Measurements from ENCODE around the gene PDLIM1.

PDLIM1 gene

DNA sequence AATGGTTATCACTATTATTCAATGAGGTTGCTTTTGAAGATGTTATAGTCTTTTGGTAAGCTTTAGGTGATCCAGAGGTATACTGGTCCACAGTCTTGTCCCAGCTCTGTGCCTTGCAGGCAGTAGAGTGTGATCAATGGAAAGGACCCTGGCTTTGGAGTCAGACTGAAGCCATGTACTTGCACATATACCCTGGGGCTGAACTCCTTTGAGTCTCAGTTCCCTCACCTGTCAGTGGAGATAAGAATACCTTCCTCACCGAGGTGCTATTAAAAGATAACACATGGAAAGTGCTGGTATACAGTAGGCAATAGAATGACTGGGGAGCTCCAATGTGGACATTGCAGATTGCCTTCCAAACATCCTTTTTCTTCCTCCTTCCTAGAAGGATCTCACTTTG is 16.0 kb upstream of the PDLIM1 start:
- no peak for TF ChIP-seq CTCF (IDR thresholded peaks at IDR 0.05)
- H3K27ac ChIP-seq: no peak overlapping the region
- no peak overlapping the region for H3K4me3 ChIP-seq
- DNase-seq (ENCODE audit: low spot score): no peak

DNA sequence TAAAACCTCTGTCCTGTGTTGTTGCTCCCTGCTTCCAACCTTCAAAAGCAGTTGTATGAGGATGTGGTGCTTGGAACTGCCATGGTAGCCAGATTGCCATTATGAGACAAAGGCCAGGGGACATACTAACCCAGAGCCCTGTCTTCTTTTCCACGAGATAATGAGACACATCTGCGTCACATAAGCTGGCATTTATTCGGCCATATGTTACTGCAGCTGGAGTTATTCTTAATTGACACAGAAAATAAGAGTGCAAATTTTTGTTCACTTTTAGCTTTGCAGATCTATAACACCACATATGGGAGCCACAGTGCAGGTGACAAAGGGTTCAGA is 15.5 kb upstream of the PDLIM1 start:
- no peak overlapping the region for H3K27ac ChIP-seq
- TF ChIP-seq CTCF (IDR thresholded peaks at IDR 0.05): no peak
- DNase-seq (ENCODE audit: low spot score): no peak

DNA sequence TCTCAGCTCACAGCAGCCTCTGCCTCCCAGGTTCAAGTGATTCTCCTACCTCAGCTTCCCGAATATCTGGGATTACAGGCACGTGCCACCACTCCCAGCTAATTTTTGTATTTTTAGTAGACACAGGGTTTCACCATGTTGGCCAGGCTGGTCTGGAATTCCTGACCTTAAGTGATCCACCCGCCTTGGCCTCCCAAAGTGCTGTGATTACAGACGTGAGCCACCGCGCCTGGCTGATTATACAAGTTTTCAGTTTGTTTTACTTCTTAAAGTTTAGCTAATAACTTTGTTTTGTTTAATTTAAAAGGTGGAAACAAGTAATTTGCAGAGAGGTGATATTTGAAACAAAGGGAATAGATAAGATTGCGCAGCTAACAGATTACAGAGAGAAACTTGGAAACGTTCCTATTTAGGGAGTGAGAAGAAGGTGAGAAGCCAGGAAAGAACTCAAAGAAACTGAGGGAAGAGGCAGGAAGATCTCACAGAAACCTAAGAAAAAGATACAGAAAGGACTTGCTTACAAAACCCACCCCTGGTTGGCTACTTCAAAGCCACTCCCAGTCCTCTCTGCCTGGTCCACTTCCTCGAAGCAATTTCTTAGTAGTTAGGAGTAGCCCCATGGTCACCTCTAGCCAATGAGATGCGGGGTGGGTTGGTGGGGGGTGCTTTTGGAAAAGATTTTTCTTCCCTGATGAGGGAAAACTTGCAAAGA is 15.0 kb upstream of the PDLIM1 start:
- no peak overlapping the region for H3K27ac ChIP-seq

More for the DNA sequence above, 15.5 kb upstream of the PDLIM1 start:
- no peak overlapping the region for H3K4me3 ChIP-seq

GRCh38 chr10:95304976-95305375 is 14.2 kb upstream of the PDLIM1 start:
- Histone ChIP-seq H3K4me3 (no peak overlapping the region), H3K27ac (no peak overlapping the region)
- DNase-seq (ENCODE audit: low spot score): no peak
- TF ChIP-seq CTCF (IDR thresholded peaks at IDR 0.05): no peak

More for the DNA sequence above, 15.0 kb upstream of the PDLIM1 start:
- no peak for TF ChIP-seq CTCF (IDR thresholded peaks at IDR 0.05)
- no peak for DNase-seq (ENCODE audit: low spot score)
- no peak overlapping the region for H3K4me3 ChIP-seq

- no peak for DNase-seq (ENCODE audit: low spot score)
- TF ChIP-seq CTCF (IDR thresholded peaks at IDR 0.05): no peak
- Histone ChIP-seq H3K27ac (no peak overlapping the region), H3K4me3 (no peak overlapping the region)
These were observed 13.7 kb upstream of the PDLIM1 start for GRCh38 chr10:95304463-95304862.

DNA sequence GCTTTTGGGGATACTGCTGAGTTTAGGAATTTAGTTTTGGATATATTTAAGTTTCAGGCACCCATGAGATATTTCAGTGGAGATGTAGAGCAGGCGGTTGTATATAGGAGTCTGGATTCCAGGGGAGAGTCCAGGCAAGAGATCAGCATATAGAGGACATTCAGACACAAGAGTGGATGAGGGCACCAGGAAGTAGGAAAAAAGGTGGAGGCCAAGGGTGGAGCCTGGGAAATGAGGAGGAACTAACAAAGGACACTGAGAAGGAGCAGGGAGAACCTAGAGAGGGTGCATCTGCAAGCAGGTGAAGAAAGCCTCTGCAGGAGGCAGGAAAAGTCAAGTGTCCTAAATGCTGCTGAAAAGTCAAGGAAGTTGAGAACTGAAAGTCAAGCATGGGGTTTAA is 13.1 kb upstream of the PDLIM1 start:
- no peak for TF ChIP-seq CTCF (IDR thresholded peaks at IDR 0.05)
- no peak overlapping the region for H3K27ac ChIP-seq
- DNase-seq (ENCODE audit: low spot score): no peak
- H3K4me3 ChIP-seq: no peak overlapping the region

- Histone ChIP-seq H3K4me3 (no peak overlapping the region), H3K27ac (no peak overlapping the region)
- no peak for TF ChIP-seq CTCF (IDR thresholded peaks at IDR 0.05)
- DNase-seq (ENCODE audit: low spot score): no peak
These were observed 12.7 kb upstream of the PDLIM1 start for GRCh38 chr10:95303535-95303934.
